Measurements from ENCODE around the gene SLIT3.

DNA sequence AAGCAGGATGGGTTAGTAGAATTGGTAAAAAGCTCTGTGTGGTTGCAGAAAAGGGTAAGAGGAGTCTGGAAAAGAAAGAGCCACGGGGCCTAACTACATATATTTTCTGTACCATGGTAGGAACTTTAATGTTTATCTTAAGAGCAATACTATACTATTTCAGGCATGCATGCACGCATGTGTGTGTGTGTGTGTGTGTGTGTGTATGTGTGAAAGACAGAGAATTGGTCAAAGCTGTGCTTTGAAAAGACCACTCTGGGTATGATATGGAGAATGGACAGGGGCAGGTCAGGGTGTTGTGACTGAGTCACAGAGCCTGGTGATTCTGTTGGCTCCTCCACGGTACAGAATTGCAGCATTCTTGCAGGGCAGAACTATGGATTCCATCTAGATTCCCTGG lies 339.3 kb downstream of the SLIT3 start:
- TF ChIP-seq CTCF (IDR thresholded peaks at IDR 0.05; ENCODE audit: low read depth, low read length) (no peak), EZH2phosphoT487 (IDR thresholded peaks at IDR 0.05; ENCODE audit: low read depth) (no peak)
